K562 (cell line): ENCODE data around the gene USP15. TPM values are rescaled to one million over a fixed set of nuclear protein-coding genes. Genes with fewer than 3 reads are reported as not detected.
A peak's percentile ranks its signal among the peaks of the same experiment; 100 is the strongest.

Experiments used
- ARID1B ChIP-seq: fragments of 450-650 bp; IDR thresholded peaks from 2 replicates; pipeline ENCODE4 v1.6.1; 2016; ENCODE audit warnings: antibody characterized with exemption, mild to moderate bottlenecking, inconsistent platforms
- ARID2 ChIP-seq: fragments of 450-650 bp; IDR thresholded peaks from 2 replicates; pipeline ENCODE4 v1.6.1; 2017; ENCODE audit warnings: antibody characterized with exemption, mild to moderate bottlenecking
- ATF1 ChIP-seq, 2 experiments: fragments of 450-650 bp in 1 of 2; IDR thresholded peaks; 2 replicates each; pipeline ENCODE4 v1.6.1; 2016; ENCODE audit warnings: missing compliant biosample characterization in 1 of 2, missing genetic modification characterization in 1 of 2
- BCOR ChIP-seq: fragments of 450-650 bp; IDR thresholded peaks from 2 replicates; pipeline ENCODE4 v1.6.1; 2016
- CBFA2T3 ChIP-seq: fragments of 450-650 bp; IDR thresholded peaks from 2 replicates; pipeline ENCODE4 v1.6.1; 2017
- CEBPG ChIP-seq, 3 experiments: fragments of 200-800 bp in 1 of 3; sonication (Bioruptor generic) in 1 of 3; sonication (generic) in 1 of 3; formaldehyde crosslinking in 1 of 3; IDR thresholded peaks in 2 of 3; conservative IDR thresholded peaks in 1 of 3; 2 replicates each; pipeline versions ENCODE4 v1.6.1 to v1.8.0; 2016 to 2022; ENCODE audit warnings: missing compliant biosample characterization in 2 of 3, missing genetic modification characterization in 2 of 3, mild to moderate bottlenecking in 1 of 3, missing genetic modification reagents in 1 of 3
- DPF2 ChIP-seq: fragments of 450-650 bp; IDR thresholded peaks from 2 replicates; pipeline ENCODE4 v1.6.1; 2016
- EP300 ChIP-seq: IDR thresholded peaks from 2 replicates; pipeline ENCODE4 v1.6.1; 2012; ENCODE audit warnings: low read length, improper control_type of control experiment
- GTF2E2 ChIP-seq: fragments of 200-800 bp; sonication (Bioruptor generic); IDR thresholded peaks from 2 replicates; pipeline ENCODE4 v1.6.1; 2016; ENCODE audit warnings: missing genetic modification characterization, missing compliant biosample characterization
- HNRNPUL1 ChIP-seq: fragments of 200-400 bp; formaldehyde crosslinking; IDR thresholded peaks from 2 replicates; pipeline ENCODE4 v1.6.1; 2017; ENCODE audit warnings: low read length
- KLF1 ChIP-seq: fragments of 450-650 bp; IDR thresholded peaks from 2 replicates; pipeline ENCODE4 v1.6.1; 2016; ENCODE audit warnings: missing genetic modification characterization, missing compliant biosample characterization
- NCOA1 ChIP-seq: fragments of 450-650 bp; IDR thresholded peaks from 2 replicates; pipeline ENCODE4 v1.6.1; 2016; ENCODE audit warnings: low read depth
- NCOR1 ChIP-seq: fragments of 450-650 bp; IDR thresholded peaks from 2 replicates; pipeline ENCODE4 v1.6.1; 2016; ENCODE audit warnings: mild to moderate bottlenecking, moderate library complexity
- NR2F6 ChIP-seq: fragments of 450-650 bp; formaldehyde crosslinking; IDR thresholded peaks from 2 replicates; pipeline ENCODE4 v1.4.0; 2020; ENCODE audit warnings: mild to moderate bottlenecking
- POLR2G ChIP-seq: fragments of 200-400 bp; formaldehyde crosslinking; IDR thresholded peaks from 2 replicates; pipeline ENCODE4 v1.6.1; 2017; ENCODE audit warnings: low read depth, mild to moderate bottlenecking, antibody characterized with exemption, low read length, moderate library complexity
- PTTG1 ChIP-seq: fragments of 450-650 bp; IDR thresholded peaks from 2 replicates; pipeline ENCODE4 v1.6.1; 2016; ENCODE audit warnings: low read depth, mild to moderate bottlenecking, missing genetic modification characterization, missing compliant biosample characterization
- SNRNP70 ChIP-seq: fragments of 200-400 bp; formaldehyde crosslinking; optimal IDR thresholded peaks from 2 replicates; pipeline ENCODE3; 2017; ENCODE audit warnings: low read depth, low read length
- TCF3 ChIP-seq: sonication (generic); formaldehyde crosslinking; IDR thresholded peaks from 2 replicates; pipeline ENCODE4 v1.4.0; 2020; ENCODE audit warnings: mild to moderate bottlenecking, missing genetic modification reagents
- TEAD4 ChIP-seq, 2 experiments: sonication (generic) in 1 of 2; formaldehyde crosslinking in 1 of 2; IDR thresholded peaks; 2 replicates each; pipeline versions ENCODE4 v1.6.1 to v1.8.0; 2012 to 2022; ENCODE audit warnings: borderline replicate concordance in 1 of 2, inconsistent platforms in 1 of 2, low read length in 1 of 2, mild to moderate bottlenecking in 1 of 2, missing genetic modification reagents in 1 of 2
- YY1 ChIP-seq, 3 experiments: IDR thresholded peaks; 2 replicates each; pipeline ENCODE4 v1.6.1; 2011; ENCODE audit warnings: low read length in 2 of 3, mild to moderate bottlenecking in 2 of 3, moderate library complexity in 2 of 3, borderline replicate concordance in 1 of 3, control low read depth in 1 of 3, low read depth in 1 of 3; ENCODE audit not compliant: insufficient read depth in 3 of 3, insufficient replicate concordance in 2 of 3, control insufficient read depth in 1 of 3, insufficient read length in 1 of 3; ENCODE audit errors: extremely low read depth in 1 of 3
- ZC3H8 ChIP-seq: fragments of 450-650 bp; IDR thresholded peaks from 2 replicates; pipeline ENCODE4 v1.6.1; 2017
- ZNF12 ChIP-seq: sonication (generic); formaldehyde crosslinking; IDR thresholded peaks from 2 replicates; pipeline ENCODE4 v1.4.0; 2020; ENCODE audit warnings: mild to moderate bottlenecking, missing genetic modification reagents
- ZNF436 ChIP-seq: fragments of 250-450, 450-650 bp; sonication (Bioruptor Pico); formaldehyde crosslinking; IDR thresholded peaks from 2 replicates; pipeline ENCODE4 v1.7.0; 2020; ENCODE audit warnings: mild to moderate bottlenecking
- ZNF507 ChIP-seq: conservative IDR thresholded peaks from 2 replicates; pipeline ENCODE4 v1.6.1; 2017; ENCODE audit warnings: missing genetic modification characterization, missing compliant biosample characterization
- ZNF785 ChIP-seq: fragments of 250-450 bp; sonication (Bioruptor Pico); IDR thresholded peaks from 2 replicates; pipeline ENCODE4 v1.4.0; 2020; ENCODE audit warnings: mild to moderate bottlenecking
- polyA plus RNA-seq, 8 experiments: library from polyadenylated mRNA; depleted of rRNA in 4 of 8; stranded (reverse) in 5 of 8; unstranded in 3 of 8; fragments of >200 nt; fragmentation: Nextera tagmentation in 2 of 8; fragmentation: Illumina TruSeq in 1 of 8; extraction: Ambion mirVana in 2 of 8; extraction: Trizol in 1 of 8; gene quantifications; 2 replicates each; pipeline versions ENCODE4 v1.2.1 to v1.2.3, GENCODE V29; 2011 to 2014; ENCODE audit warnings: inconsistent platforms in 1 of 8, missing spikeins in 1 of 8
- total RNA-seq, 7 experiments: library from RNA; depleted of rRNA in 6 of 7; stranded (reverse); fragments of >200 nt in 6 of 7; fragmentation: Illumina TruSeq in 2 of 7; extraction: Trizol in 2 of 7; gene quantifications; 2 replicates each; pipeline versions ENCODE4 v1.2.1 to v1.2.3, GENCODE V29; 2011 to 2021; ENCODE audit warnings: low replicate concordance in 1 of 7
- TF ChIP-seq, protein P1 (sequence below): fragments of 450-650 bp; formaldehyde crosslinking; IDR thresholded peaks from 2 replicates; pipeline ENCODE4 v1.4.0; 2020; ENCODE audit warnings: mild to moderate bottlenecking, moderate library complexity
- TF ChIP-seq, protein P2 (sequence below): fragments of 200-800 bp; sonication (Bioruptor generic); IDR thresholded peaks from 2 replicates; pipeline ENCODE4 v1.6.1; 2017; ENCODE audit warnings: missing genetic modification characterization, missing compliant biosample characterization
- TF ChIP-seq, protein P3 (sequence below): fragments of 450-650 bp; IDR thresholded peaks from 2 replicates; pipeline ENCODE4 v1.6.1; 2016; ENCODE audit warnings: missing biosample characterization, missing genetic modification characterization

The USP15 gene
- total and polyA plus RNA-seq, 9 of the 15 experiments (the other 6 are each of a cell fraction or from before 2014, with no cell fraction given), result 140 to 272 (median 182) TPM

DNA sequence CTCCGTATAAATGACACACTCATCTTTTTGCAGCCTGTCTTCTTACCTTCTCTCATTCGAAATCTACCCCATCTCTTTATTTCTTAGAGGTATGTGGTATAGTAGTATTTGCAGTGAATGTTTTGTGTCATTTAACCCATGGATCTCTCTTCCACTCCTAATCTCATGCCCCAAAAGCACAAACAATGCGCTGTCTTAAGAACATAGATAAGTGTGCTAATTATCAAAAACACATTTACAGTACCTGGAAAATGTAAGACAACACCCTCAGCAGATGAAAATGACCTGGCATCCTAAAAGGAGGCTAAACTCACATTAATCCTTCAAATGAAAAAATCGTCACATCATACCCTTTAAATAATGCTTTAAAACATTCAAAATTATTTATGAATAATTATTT, 10.7 kb downstream of the USP15 start (continued):
- peak; percentile 71 for TF ChIP-seq TEAD4 (IDR thresholded peaks at IDR 0.05; ENCODE audit: low read length)
- no peak for TF ChIP-seq TEAD4 (CRISPR knock-in tag; IDR thresholded peaks at IDR 0.05; ENCODE audit: borderline replicate concordance)
- no peak for TF ChIP-seq NR2F6 (CRISPR knock-in tag)
- TF ChIP-seq, protein P1, sequence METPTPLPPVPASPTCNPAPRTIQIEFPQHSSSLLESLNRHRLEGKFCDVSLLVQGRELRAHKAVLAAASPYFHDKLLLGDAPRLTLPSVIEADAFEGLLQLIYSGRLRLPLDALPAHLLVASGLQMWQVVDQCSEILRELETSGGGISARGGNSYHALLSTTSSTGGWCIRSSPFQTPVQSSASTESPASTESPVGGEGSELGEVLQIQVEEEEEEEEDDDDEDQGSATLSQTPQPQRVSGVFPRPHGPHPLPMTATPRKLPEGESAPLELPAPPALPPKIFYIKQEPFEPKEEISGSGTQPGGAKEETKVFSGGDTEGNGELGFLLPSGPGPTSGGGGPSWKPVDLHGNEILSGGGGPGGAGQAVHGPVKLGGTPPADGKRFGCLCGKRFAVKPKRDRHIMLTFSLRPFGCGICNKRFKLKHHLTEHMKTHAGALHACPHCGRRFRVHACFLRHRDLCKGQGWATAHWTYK, result no peak
- TF ChIP-seq POLR2G, result no peak
- TF ChIP-seq ARID1B, result peak; percentile 79
- peak; percentile 25; the same call in 1 of the 2 replicates for TF ChIP-seq EP300
- no peak for TF ChIP-seq ZC3H8
- peak; percentile 65 for TF ChIP-seq TCF3 (CRISPR knock-in tag)
- TF ChIP-seq NCOR1, result peak; percentile 58; the same call in 1 of the 2 replicates
- no peak for TF ChIP-seq BCOR
- no peak for TF ChIP-seq ARID2
- TF ChIP-seq ATF1 (CRISPR knock-in tag; IDR thresholded peaks at IDR 0.05), result no peak
- TF ChIP-seq ATF1 (tag; IDR thresholded peaks at IDR 0.05), result no peak
- no peak for TF ChIP-seq PTTG1
- no peak for TF ChIP-seq ZNF12
- no peak for TF ChIP-seq CEBPG (CRISPR knock-in tag; IDR thresholded peaks at IDR 0.05)
- TF ChIP-seq CEBPG (tag; conservative IDR thresholded peaks at IDR 0.05 in 1 of 2, IDR thresholded peaks at IDR 0.05 in 1 of 2), result no peak
- no peak for TF ChIP-seq ZNF785 (CRISPR knock-in tag)
- TF ChIP-seq, protein P2, sequence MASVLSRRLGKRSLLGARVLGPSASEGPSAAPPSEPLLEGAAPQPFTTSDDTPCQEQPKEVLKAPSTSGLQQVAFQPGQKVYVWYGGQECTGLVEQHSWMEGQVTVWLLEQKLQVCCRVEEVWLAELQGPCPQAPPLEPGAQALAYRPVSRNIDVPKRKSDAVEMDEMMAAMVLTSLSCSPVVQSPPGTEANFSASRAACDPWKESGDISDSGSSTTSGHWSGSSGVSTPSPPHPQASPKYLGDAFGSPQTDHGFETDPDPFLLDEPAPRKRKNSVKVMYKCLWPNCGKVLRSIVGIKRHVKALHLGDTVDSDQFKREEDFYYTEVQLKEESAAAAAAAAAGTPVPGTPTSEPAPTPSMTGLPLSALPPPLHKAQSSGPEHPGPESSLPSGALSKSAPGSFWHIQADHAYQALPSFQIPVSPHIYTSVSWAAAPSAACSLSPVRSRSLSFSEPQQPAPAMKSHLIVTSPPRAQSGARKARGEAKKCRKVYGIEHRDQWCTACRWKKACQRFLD (CRISPR knock-in tag), result no peak
- no peak for TF ChIP-seq NCOA1
- TF ChIP-seq ZNF436 (CRISPR knock-in tag), result no peak
- no peak for TF ChIP-seq ZNF507 (tag)
- TF ChIP-seq DPF2, result 0 out of 2 replicates have a peak, but pooled peaks have one; percentile 28
- TF ChIP-seq SNRNP70, result no peak
- TF ChIP-seq, protein P3, sequence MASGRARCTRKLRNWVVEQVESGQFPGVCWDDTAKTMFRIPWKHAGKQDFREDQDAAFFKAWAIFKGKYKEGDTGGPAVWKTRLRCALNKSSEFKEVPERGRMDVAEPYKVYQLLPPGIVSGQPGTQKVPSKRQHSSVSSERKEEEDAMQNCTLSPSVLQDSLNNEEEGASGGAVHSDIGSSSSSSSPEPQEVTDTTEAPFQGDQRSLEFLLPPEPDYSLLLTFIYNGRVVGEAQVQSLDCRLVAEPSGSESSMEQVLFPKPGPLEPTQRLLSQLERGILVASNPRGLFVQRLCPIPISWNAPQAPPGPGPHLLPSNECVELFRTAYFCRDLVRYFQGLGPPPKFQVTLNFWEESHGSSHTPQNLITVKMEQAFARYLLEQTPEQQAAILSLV (tag), result no peak
- TF ChIP-seq KLF1 (tag), result no peak
- no peak for TF ChIP-seq HNRNPUL1
- no peak for TF ChIP-seq YY1 (IDR thresholded peaks at IDR 0.05; ENCODE audit: borderline replicate concordance in 1 of 3, control insufficient read depth in 1 of 3, extremely low read depth in 1 of 3, insufficient read depth in 3 of 3, insufficient read length in 1 of 3, insufficient replicate concordance in 2 of 3, low read depth in 1 of 3, low read length in 2 of 3)
- TF ChIP-seq GTF2E2 (tag), result 0 out of 2 replicates have a peak, but pooled peaks have one; percentile 21
- TF ChIP-seq CBFA2T3, result peak; percentile 73
